ENCODE data around the gene LETM1.

Gene LETM1

DNA sequence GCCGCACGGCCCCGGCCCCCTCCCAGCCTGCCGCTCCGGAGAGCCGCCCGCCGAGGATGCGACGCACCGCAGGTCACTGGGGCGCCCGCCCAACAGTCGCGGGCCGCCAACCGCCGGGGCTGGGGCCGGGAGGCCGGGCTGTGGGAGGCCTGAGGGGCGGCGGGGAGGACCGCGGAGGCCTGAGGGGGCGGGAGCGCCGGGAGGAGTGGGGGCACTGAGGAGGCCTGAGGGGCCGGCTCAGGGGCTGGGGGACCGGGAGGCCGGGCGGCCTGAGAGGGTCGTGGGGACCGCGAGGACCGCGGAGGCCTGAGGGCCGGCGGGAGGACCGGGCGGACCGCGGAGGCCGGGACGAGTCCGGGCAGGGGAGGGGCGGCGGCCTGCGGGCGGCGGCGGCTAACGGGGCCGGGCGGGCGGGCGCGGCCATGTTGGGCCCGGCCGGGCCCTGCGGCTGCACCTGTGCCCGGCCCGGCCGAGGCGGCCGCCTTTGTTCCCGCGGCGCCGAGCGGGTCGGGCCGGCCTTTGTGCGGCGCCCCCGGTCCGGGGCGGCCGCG lies 15.6 kb upstream of the LETM1 start:
- DNase-seq, result no peak

DNA sequence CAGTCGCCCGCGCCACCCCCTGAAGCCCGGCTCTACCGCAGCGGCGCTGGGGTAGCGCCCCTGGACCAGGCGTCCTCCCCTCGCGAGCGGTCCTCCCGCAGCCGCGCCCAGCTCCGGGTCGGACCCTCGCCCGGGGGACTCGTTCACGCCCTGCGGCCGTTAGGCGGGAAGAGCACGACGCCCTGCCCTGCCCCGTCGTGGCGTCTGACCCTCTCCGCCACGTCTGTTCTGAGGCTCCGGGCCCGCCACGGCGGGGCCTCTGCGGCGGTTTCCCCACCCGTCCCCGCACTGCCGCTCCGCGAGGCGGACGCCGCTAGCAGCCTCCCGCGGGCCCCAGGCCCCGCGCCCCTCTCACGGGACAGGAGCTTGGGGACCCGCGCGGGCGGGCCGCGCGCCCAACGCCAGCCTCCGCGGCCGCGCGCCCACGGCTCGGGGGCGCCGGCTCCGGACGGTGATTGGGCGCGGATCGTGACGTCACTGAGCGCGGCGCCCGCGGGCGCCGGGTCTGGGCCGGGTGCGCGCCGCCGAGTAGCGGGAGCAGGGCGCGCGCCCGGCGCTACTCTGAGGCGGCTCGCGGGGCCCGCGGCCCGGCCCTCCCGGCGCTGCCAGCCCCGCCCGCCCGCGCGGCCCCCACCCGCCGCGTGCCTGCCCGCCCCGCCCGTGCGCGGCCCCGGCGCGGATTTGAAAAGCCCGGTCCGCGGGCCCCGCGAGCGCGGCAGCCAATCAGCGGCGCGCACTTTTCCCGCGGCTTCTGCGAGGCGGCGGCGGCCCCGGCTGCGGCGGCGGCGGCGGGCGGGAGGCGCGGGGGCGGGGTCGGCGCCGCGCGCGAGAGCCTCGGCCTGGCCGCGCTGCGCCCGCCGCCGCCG lies 14.9 kb upstream of the LETM1 start, which contains the start of gene NSD2:
Gene NSD2, plus strand, starts transcription at position 816 of the 866 bp plus-strand sequence. CDS start 29,262 bp downstream, outside the sequence.
- DNase-seq, result peak; percentile 89

- DNase-seq, result peak; percentile 85
Measured at GRCh38 chr4:1870328-1870577, 14.3 kb upstream of the LETM1 start.

GRCh38 chr4:1869530-1870327 lies 13.8 kb upstream of the LETM1 start:
- no peak for DNase-seq

- DNase-seq, result no peak
Measured at GRCh38 chr4:1868912-1869311, 13.0 kb upstream of the LETM1 start.

DNA sequence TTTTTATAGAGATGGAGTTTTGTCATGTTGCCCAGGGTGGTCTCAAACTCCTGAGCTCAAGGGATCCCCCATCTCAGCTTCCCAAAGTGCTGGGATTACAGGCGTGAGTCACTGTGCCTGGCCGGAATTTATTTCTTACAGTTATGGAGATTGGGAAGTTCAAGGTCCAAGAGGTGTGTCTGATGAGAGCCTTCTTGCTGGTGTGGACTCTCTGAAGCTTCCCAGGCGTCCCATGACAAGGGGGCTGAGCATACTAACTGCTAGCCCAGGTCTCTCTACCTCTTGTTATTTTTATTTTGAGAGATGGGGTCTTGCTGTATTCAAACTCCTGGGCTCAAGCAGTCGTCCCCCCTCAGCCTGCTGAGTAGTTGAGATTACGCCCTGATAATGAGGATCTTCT lies 12.3 kb upstream of the LETM1 start:
- no peak for DNase-seq

GRCh38 chr4:1866189-1866661 lies 10.3 kb upstream of the LETM1 start:
- no peak for DNase-seq

DNA sequence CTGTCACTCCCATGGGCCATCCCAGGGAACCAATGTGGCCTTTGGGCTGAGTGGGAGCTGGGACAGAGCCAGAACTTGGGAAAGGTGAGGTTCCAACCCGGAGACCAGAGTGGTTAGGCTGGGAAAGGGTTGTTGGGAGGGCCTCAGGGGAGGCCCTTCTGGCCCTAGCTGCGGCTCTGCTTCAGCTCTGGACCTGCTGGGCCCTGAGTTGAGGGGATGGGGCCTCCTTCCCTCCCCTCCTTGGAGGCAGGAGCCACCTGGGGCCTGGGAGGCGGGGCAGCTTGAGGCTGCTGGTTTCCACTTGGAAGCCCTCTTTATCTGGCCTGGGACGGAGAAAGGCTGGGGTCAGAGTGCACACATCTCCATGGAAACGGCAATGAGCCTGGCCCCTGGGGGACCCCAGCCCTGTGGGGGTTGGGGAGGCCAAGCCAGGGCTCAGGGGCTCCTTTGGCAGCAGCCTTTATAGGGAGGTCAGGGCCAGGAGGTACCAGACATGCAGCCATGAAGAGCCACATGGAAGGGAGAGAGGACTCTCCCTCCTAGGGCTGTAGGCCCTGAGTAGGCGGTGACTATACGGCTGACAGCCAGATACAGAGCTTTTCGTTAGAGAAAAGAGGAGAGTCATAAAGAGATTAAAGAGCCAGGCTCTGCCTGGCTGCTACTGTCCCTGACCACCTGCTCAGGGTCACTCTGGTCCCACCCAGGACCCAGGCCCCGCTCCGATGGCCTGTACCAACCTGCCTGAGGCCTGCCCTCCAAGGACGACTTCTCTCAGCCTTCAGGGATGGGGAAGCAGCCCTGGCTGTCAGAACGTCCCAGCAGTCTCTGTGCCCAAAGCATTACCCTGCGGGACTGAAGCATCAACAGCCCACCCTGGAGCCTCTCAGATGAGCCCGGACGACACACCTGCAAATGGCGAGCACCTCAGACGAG lies 8.4 kb upstream of the LETM1 start:
- DNase-seq, result no peak

GRCh38 chr4:1863297-1864033 lies 7.5 kb upstream of the LETM1 start:
- DNase-seq, result no peak

- DNase-seq, result no peak
Measured at GRCh38 chr4:1862961-1863296, 7.0 kb upstream of the LETM1 start.

DNA sequence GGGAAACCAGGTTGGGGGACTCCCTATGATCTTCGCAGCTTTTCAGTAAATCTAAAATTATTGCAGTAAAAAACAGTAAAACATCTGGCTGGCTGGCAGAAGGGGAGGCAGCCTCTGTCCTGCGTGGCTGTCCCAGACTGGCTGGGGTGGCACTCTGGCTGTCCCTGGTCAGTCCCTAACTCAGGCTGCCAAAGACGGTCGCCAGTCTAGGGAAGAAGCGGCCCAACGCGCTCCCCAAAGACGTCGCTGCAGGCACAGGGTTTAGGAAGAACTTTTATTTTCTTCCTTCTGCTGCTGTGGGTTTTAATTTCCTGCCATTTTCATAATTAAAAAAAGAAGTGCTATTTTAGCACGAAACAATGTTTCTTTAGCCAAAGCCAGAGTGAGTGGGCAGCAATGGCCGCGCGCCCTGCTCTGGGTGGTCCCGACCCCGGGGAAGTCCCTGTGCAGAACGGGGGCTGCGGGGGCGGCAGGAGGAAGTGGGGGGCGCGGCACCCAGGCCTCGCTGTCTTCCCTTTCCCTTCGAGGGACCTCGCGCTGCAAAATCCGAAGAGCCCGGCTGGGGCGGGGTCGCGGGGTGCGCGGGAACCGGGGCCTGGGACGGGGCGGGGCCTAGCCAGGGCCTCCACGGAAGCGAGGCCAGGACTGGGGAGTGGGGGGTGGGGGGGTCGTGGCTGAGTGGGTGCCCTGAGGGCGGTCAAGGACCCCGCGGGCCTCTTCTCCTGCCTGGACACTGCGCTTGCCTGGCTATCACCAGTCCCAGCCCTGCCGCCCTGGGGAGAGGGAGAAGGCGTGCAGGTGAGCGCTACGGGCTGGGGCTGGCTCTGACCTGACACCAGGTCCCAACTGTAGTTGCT lies 6.3 kb upstream of the LETM1 start:
- no peak for DNase-seq

- no peak for DNase-seq
Measured at GRCh38 chr4:1859389-1859753, 3.4 kb upstream of the LETM1 start.

DNA sequence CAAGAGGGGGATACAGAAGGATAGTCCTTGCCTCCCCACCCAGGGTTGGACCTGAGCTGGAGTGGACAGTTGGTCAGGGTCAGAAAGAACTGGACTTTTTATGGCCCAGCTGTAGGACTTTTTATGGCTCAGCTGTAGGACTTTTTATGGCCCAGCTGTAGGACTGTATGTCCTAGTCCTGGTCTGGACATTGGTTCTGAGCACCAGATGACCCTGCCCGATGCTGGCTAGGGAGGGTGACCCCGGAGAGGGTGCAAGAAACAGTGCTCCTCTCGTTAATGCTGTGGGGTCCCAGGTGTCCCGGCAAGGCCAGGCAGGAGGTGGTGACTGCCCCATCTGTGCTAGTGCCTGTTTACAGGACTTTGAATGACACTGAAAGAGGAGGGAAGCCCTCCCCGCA lies 2.0 kb upstream of the LETM1 start:
- no peak for DNase-seq

DNA sequence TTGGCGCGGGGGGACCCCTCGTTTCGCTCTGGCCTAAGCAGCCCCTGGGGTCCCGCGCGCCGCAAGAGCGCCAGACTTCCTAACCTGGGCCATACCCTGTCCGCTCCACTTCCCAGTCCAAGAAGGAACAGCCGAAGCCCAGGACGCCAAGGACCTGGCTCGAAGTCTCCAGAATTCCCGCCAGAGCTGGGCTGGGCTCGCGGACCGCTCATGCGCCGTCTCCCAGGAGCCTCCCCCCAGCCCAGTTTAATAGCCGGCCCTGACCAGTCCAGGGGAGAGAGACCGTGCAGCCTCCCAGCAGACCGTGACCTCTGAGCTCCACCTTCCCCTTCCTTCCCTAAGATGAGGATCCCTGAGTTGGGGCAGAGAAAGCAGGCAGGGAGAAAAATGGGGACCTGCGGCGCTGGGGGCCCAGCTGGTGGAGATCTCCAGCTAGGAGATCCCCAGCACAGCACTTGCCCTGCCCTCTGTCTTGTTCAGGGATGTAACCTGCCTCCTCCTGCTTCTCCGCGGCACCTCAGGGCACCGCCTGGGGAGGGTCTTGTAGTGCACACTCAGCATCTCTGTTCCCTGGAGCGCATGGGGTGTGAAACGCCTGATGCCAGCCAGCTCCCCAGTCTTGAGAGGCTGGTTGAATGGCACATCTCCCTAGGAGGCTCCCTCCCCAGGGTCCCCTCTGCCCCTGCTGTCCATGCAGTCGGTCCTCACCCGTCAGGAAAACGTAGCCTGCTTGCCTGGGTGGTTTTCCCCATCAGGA lies 1.2 kb upstream of the LETM1 start:
- no peak for DNase-seq

DNA sequence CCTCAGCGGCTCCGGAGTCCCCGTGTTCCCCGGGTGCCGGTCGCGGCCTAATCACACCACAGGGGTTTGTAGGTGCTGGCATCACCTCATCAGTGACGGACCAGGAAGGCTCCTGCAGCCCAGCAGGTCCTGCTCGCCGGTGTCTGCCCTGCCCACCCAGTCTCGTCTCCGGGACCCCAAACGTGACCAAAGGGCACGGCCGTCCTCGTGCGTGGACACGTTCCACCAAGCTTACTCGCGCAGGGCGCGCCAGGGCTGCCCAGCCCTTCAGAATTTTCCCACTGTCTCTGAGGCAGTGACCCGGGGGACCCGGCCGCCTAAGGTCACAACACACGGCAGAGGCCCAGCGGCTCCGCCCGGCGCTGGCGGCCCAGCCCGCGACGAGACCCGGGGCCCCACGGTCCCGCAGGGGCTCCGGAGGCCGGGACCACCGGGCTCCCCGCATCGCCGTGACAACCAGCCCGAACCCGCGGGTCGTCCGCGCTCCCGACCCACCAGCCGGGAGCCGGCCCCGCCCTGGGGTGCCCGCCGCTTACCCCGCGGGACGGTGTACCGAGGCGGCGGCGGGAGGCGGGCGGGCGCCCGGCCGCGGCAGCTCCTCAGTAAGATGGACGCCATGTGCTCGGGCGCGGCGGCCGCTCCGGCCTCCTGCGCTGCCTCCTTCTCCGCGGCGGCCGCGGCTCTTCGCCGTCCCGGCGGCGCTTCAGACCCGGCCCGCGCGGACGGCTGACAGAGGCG lies 454 bp downstream of the LETM1 start:
- no peak for DNase-seq

DNA sequence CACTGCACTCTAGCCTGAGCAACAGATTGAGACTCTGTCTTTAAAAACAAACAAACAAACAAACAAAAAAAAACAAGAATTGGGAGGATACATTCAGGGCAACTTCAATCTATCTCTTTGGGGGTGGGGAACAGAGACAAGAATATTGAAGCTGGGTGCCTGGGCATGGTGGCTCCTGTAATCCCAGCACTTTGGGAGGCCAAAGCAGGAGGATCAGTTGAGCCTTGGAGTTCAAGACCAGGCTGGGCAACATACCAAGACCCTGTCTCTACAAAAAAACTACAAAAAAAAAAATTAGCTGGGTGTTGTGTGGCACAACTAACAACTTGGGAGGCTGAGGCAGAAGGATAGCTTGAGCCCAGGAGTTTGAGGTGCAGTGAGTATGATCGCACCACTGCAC lies 1.2 kb downstream of the LETM1 start:
- no peak for DNase-seq

DNA sequence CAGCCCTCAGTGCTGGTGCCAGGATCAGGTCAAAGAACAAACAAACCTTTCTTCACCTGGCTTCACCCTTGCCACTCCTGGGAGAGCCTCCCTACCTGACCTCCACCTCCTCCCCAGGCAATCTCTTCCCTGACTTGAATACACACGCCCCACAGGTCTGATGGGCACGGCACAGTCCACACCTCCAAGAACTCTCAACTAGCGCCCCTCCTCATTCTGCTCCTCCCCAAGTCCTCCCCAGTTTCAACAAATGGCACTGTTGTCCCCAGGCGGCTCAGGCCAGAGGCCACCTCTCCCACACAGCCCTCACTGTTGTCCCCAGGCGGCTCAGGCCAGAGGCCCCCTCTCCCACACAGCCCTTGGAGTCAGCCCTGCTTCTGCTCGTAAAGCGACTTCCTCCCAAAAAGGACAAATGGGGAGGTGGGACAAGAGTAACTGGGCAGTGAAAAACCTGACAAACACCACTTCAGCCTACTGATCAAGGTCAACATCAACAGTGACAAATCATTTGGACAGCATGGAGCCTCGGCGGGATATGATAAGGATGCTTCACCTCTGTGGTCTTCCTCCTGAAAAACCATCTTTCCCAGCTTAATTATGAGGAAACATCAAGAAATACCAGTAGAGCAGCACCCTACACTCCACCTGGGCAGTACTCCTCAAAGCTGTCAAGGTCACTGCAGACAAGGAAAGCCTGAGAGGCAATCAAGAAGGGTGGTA lies 2.9 kb downstream of the LETM1 start:
- DNase-seq, result no peak

DNA sequence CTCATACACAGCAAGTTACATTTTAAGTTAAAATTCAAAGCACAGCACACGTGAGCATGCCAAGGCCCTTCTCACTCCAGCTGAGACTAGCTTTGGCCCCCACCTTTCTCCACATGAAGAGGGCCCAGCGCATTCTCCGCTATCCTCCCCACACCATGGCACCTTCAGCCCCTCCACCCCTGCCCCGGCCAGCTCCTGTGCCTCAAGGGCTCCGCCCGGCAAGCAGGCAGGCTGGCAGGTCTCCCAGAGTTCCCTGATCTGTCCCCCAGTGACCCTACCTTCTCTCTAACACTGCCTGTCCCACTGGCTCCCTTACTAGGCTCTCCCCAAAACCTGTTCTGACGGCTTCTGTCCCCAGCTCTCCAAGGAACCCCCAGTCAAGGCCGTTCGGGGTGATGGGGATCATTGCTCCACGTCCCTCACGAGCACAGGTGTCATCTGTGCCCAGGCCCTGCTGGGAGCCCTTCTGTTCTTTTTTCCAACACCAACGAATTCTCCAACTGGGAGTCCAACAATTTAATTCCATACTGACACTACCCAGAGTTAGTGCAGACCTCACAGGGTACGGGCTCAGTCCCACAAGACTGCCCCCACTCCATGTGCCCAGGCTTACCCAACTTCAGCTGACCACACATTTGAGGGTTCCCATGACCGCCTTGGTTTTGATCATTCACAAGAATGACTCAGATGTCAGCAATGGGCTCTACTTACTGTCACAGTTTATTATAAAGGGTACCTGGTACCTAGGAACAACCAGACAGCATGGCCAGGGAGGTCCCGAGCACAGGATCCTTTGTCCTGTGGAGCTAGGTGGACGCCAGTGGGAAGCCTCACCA lies 4.2 kb downstream of the LETM1 start:
- DNase-seq, result no peak
